ENCODE results near the gene LSM12.

- peak; percentile 60 to 81 for TF ChIP-seq POLR2A (IDR thresholded peaks at IDR 0.05)
- TF ChIP-seq CTCF (IDR thresholded peaks at IDR 0.05), result peak in 3 of 4 experiments; percentile 25 to 54 (median 43)
- no peak for TF ChIP-seq EP300 (IDR thresholded peaks at IDR 0.05)
- peak; percentile 93 for TF ChIP-seq POLR2AphosphoS5 (IDR thresholded peaks at IDR 0.05)
Measured at GRCh38 chr17:44070455-44071197, 4.2 kb upstream of the LSM12 start, which contains the start of gene G6PC3.
